H1 (cell line): ENCODE measurements around the gene RPL18A.

Source experiments
- EGR1 ChIP-seq: IDR thresholded peaks from 2 replicates; pipeline ENCODE4 v1.6.1; 2011; ENCODE audit warnings: low read depth, low read length, borderline replicate concordance
- FOSL1 ChIP-seq: IDR thresholded peaks from 2 replicates; pipeline ENCODE4 v1.6.1; 2011; ENCODE audit warnings: mild to moderate bottlenecking, low read depth, low read length, moderate library complexity; ENCODE audit not compliant: insufficient read depth
- RAD21 ChIP-seq, 2 experiments: IDR thresholded peaks in 1 of 2; conservative IDR thresholded peaks in 1 of 2; 2 replicates each; pipeline ENCODE4 v1.6.1; 2011; ENCODE audit warnings: low read depth in 2 of 2, low read length in 2 of 2, improper control_type of control experiment in 1 of 2, inconsistent platforms in 1 of 2, mild to moderate bottlenecking in 1 of 2, moderate library complexity in 1 of 2
- TF ChIP-seq, protein P1 (sequence below), 3 experiments: IDR thresholded peaks; 1 replicate in 2 of 3; 2 replicates in 1 of 3; pipeline versions ENCODE4 v1.5.1 to v1.6.1; 2011; ENCODE audit warnings: low read length in 3 of 3, mild to moderate bottlenecking in 3 of 3, inconsistent platforms in 2 of 3, low read depth in 1 of 3, moderate library complexity in 1 of 3; ENCODE audit not compliant: insufficient read depth in 1 of 3; ENCODE audit errors: control extremely low read depth in 1 of 3

DNA sequence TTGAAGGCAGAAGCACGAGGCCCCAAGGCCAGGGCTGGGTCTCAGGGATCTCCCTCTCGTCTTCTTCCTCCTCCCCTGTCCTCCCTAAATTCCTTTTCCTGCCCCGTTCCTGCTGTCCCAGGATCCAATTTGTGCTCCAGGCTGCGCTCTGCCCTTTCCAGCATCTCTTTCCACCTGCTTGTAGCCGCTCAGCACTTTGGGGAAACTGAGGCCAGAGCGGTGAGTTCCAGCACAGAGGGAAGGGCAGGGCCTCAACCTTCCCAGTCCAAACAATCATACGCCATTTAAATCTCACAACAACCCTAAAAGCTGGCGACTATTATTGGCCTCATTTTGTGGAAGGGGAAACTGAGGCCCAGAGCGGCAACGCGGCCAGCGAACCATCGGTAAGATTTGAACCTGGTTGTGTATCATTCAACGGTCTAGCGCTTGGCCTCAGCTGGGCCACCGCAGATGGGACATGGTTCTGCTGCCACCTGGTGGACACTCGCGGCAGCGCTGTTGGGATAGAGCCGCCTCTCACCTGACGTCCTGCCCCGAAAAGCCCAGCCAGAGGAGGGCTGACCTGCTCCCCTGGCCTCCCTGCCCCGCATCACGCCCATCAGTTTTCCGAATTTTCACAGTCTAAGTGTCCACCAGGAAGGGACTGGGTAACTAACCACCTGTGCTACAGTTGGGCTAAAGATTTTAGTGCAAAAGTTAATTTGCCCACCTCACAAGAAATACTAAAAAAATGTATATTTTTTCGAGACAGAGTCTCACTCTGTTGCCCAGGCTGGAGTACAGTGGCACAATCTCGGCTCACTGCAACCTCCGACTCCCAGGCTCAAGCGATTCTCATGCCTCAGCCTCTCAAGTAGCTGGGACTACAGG, 4.2 kb upstream of the RPL18A start:
- TF ChIP-seq FOSL1 (no peak), EGR1 (no peak), RAD21 (IDR thresholded peaks at IDR 0.05 in 1 of 2, conservative IDR thresholded peaks at IDR 0.05 in 1 of 2; ENCODE audit: low read depth in 2 of 2, low read length in 2 of 2) (peak; percentile 97 to 98)
- TF ChIP-seq, protein P1, sequence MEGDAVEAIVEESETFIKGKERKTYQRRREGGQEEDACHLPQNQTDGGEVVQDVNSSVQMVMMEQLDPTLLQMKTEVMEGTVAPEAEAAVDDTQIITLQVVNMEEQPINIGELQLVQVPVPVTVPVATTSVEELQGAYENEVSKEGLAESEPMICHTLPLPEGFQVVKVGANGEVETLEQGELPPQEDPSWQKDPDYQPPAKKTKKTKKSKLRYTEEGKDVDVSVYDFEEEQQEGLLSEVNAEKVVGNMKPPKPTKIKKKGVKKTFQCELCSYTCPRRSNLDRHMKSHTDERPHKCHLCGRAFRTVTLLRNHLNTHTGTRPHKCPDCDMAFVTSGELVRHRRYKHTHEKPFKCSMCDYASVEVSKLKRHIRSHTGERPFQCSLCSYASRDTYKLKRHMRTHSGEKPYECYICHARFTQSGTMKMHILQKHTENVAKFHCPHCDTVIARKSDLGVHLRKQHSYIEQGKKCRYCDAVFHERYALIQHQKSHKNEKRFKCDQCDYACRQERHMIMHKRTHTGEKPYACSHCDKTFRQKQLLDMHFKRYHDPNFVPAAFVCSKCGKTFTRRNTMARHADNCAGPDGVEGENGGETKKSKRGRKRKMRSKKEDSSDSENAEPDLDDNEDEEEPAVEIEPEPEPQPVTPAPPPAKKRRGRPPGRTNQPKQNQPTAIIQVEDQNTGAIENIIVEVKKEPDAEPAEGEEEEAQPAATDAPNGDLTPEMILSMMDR (IDR thresholded peaks at IDR 0.05; ENCODE audit: control extremely low read depth in 1 of 3, insufficient read depth in 1 of 3, low read depth in 1 of 3, low read length in 3 of 3): peak; percentile 96 to 99 (median 99)
